Activated T-cell treated with anti-CD3 and anti-CD28 coated beads, Interleukin-2, amount 50 U/mL, for 72 hours (primary cell): ENCODE measurements around the gene ANTXR2. TPM values are rescaled to one million over a fixed set of nuclear protein-coding genes. Genes with fewer than 3 reads are reported as not detected.
A peak's percentile ranks its signal among the peaks of the same experiment; 100 is the strongest.

ENCODE experiments used
- ATAC-seq, 2 donors: fragments of 150-1000 bp; cut with Tn5 transposase; replicated peaks in 1 of 2; 2 replicates each; pipeline ENCODE4 v1.10.0; 2021; ENCODE audit warnings: moderate library complexity in 2 of 2, mild to moderate bottlenecking in 1 of 2
- DNase-seq, 2 donors: peaks; one replicate each; pipeline ENCODE4 v3.0.0; 2021 to 2022; ENCODE audit warnings: mixed read lengths in 1 of 2
- H3K27ac Mint-ChIP-seq: one replicate; pipeline ENCODE4 v1.8.0; 2022; ENCODE audit warnings: mild to moderate bottlenecking, moderate library complexity, mixed read lengths
- H3K27me3 Mint-ChIP-seq: one replicate; pipeline ENCODE4 v1.8.0; 2022; ENCODE audit warnings: low read depth, mixed read lengths
- H3K36me3 Mint-ChIP-seq, 2 donors: one replicate each; pipeline ENCODE4 v1.8.0; 2022; ENCODE audit warnings: mixed read lengths in 2 of 2, mild to moderate bottlenecking in 1 of 2; ENCODE audit not compliant: insufficient read depth in 2 of 2
- H3K4me1 Mint-ChIP-seq: one replicate; pipeline ENCODE4 v1.8.0; 2022; ENCODE audit warnings: low read depth, mixed read lengths
- H3K4me3 Mint-ChIP-seq, 2 donors: one replicate each; pipeline ENCODE4 v1.8.0; 2022; ENCODE audit warnings: mild to moderate bottlenecking in 2 of 2, mixed read lengths in 2 of 2, moderate library complexity in 2 of 2
- H3K9me3 Mint-ChIP-seq, 2 donors: one replicate each; pipeline ENCODE4 v1.8.0; 2022; ENCODE audit warnings: mixed read lengths in 2 of 2
- total RNA-seq, 2 donors: library from RNA; stranded (reverse); gene quantifications; one replicate each; pipeline ENCODE4 v1.2.3, GENCODE V29; 2022

Gene ANTXR2
- total RNA-seq, 2 donors from 2014 or later = 6.7 to 12.4 TPM

GRCh38 chr4:79980448-79980847 lies 92.6 kb downstream of the ANTXR2 start:
- ATAC-seq (no peak), DNase-seq (no peak)
- Mint-ChIP-seq H3K4me3 (no peak overlapping the region), H3K36me3 (peaks cover 0 to 1% of the 10 kb centered on the region in 2 donors), H3K9me3 (no peaks in the 10 kb centered on the region), H3K27me3 (no peaks in the 10 kb centered on the region), H3K27ac (no peak overlapping the region), H3K4me1 (peaks cover 18% of the 10 kb centered on the region)

GRCh38 chr4:79979785-79980437 lies 93.1 kb downstream of the ANTXR2 start:
- H3K27ac Mint-ChIP-seq = no peak overlapping the region
- no peak overlapping the region for H3K4me3 Mint-ChIP-seq
- peaks cover 18% of the 10 kb centered on the region for H3K4me1 Mint-ChIP-seq
- no peaks in the 10 kb centered on the region for H3K27me3 Mint-ChIP-seq
- ATAC-seq (peak in 1 of 2 donors; percentile 33), DNase-seq (no peak)
- no peaks in the 10 kb centered on the region for H3K9me3 Mint-ChIP-seq
- peaks cover 0 to 1% of the 10 kb centered on the region in 2 donors for H3K36me3 Mint-ChIP-seq

DNA sequence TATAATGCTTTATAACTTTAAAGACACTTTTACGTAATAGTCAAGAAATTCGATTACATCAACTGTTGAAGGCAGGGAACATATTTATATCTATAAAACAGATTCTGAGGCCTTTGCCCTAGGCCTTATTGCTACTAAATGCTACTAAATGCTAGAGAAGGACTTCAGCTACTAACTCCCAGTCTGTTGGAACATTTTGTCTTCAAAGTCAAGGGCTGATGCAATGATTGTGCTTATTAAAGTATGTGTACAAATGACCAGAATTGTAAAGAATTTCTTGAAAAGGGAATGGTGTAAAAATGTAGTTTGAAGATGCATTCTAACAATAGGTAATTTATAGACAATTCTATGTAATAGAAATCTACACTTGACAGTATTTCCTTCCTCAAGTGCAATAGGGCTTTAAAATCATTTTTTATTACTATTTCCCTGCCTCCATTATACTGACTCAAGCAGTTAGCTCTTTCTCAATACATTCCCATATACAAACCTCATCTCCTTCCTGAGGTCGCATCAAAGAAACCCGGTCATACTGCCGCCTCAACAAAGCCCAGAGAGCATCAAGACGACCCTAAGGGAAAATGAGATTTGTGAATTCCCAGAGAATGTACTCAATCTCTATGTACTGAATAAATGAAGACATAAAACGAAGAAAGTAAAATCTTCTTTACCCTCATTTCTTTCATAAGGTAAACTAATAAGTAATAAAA lies 95.7 kb downstream of the ANTXR2 start:
- DNase-seq = no peak
- H3K27ac Mint-ChIP-seq = no peak overlapping the region
- peaks cover 18% of the 10 kb centered on the region for H3K4me1 Mint-ChIP-seq
- peaks cover 3 to 5% of the 10 kb centered on the region in 2 donors for H3K36me3 Mint-ChIP-seq
- no peak overlapping the region for H3K4me3 Mint-ChIP-seq
- ATAC-seq = no peak
- H3K9me3 Mint-ChIP-seq = no peaks in the 10 kb centered on the region
- no peaks in the 10 kb centered on the region for H3K27me3 Mint-ChIP-seq

GRCh38 chr4:79964400-79965211 lies 108.4 kb downstream of the ANTXR2 start:
- DNase-seq (no peak), ATAC-seq (no peak)
- no peak overlapping the region for H3K4me3 Mint-ChIP-seq
- H3K9me3 Mint-ChIP-seq = no peaks in the 10 kb centered on the region
- peaks cover 0 to 3% of the 10 kb centered on the region in 2 donors for H3K36me3 Mint-ChIP-seq
- no peaks in the 10 kb centered on the region for H3K4me1 Mint-ChIP-seq
- H3K27me3 Mint-ChIP-seq = no peaks in the 10 kb centered on the region
- H3K27ac Mint-ChIP-seq = no peak overlapping the region

DNA sequence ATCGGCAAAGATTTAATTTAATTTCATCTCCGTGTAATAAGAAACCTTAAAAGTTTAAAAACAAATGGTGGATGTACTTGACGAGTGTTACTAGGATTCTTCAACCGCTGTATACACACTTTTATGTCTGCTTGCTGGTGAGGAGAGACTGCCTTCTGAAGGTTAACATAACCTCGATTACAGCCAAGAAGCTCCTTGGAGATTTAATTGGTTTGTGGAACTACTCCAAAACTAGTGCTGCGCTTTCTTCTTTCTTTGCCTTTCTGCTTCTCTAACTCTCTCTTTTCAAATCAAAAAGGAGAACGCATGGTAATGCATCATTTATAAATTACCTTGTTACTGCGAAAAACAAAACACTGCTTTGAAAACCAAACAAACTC lies 109.0 kb downstream of the ANTXR2 start:
- no peak overlapping the region for H3K4me3 Mint-ChIP-seq
- ATAC-seq = no peak
- H3K9me3 Mint-ChIP-seq = no peaks in the 10 kb centered on the region
- H3K27me3 Mint-ChIP-seq = no peaks in the 10 kb centered on the region
- DNase-seq = no peak
- H3K4me1 Mint-ChIP-seq = no peaks in the 10 kb centered on the region
- H3K36me3 Mint-ChIP-seq = peaks cover 0 to 3% of the 10 kb centered on the region in 2 donors
- no peak overlapping the region for H3K27ac Mint-ChIP-seq

DNA sequence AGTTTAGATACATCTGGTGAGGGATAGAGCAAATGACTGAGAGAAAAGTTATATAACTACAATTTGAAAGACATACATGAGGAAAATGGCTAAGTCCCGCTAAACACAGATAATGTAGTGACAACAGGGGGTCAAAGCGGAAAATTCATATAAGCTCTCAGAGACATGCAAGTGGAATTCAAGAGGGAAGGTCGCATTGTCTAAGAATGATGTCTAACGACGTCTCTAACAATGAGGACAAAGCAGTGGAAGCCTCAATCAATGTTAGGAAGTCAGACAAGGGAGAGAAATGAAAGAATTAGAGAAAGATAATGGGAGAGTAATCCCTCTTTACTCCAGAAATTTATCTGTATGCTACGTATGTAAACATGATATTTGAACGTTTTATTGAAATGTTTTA lies 113.4 kb downstream of the ANTXR2 start:
- no peak for DNase-seq
- no peak for ATAC-seq
- peaks cover 0 to 3% of the 10 kb centered on the region in 2 donors for H3K36me3 Mint-ChIP-seq
- no peaks in the 10 kb centered on the region for H3K4me1 Mint-ChIP-seq
- no peaks in the 10 kb centered on the region for H3K9me3 Mint-ChIP-seq
- H3K27ac Mint-ChIP-seq = no peak overlapping the region
- no peaks in the 10 kb centered on the region for H3K27me3 Mint-ChIP-seq
- H3K4me3 Mint-ChIP-seq = no peak overlapping the region

GRCh38 chr4:79958466-79959264 lies 114.4 kb downstream of the ANTXR2 start:
- no peaks in the 10 kb centered on the region for H3K27me3 Mint-ChIP-seq
- H3K4me1 Mint-ChIP-seq = no peaks in the 10 kb centered on the region
- no peak overlapping the region for H3K4me3 Mint-ChIP-seq

GRCh38 chr4:79949178-79949577 lies 123.9 kb downstream of the ANTXR2 start:
- Mint-ChIP-seq H3K27me3 (no peaks in the 10 kb centered on the region), H3K4me1 (no peaks in the 10 kb centered on the region), H3K9me3 (no peaks in the 10 kb centered on the region), H3K27ac (peak overlapping the region; percentile 19), H3K4me3 (no peak overlapping the region), H3K36me3 (no peaks in the 10 kb centered on the region)
- ATAC-seq = no peak
- DNase-seq = no peak

More at GRCh38 chr4:79958466-79959264, 114.4 kb downstream of the ANTXR2 start:
- no peaks in the 10 kb centered on the region for H3K9me3 Mint-ChIP-seq
- DNase-seq (no peak), ATAC-seq (no peak)
- no peaks in the 10 kb centered on the region for H3K36me3 Mint-ChIP-seq
- H3K27ac Mint-ChIP-seq = no peak overlapping the region

- DNase-seq (no peak), ATAC-seq (no peak)
- Mint-ChIP-seq H3K27me3 (no peaks in the 10 kb centered on the region), H3K36me3 (no peaks in the 10 kb centered on the region), H3K9me3 (no peaks in the 10 kb centered on the region), H3K27ac (peak overlapping the region; percentile 19), H3K4me3 (no peak overlapping the region), H3K4me1 (no peaks in the 10 kb centered on the region)
Measured at GRCh38 chr4:79948739-79949138, 124.3 kb downstream of the ANTXR2 start.

GRCh38 chr4:79948261-79948660 lies 124.8 kb downstream of the ANTXR2 start:
- no peak overlapping the region for H3K4me3 Mint-ChIP-seq
- no peaks in the 10 kb centered on the region for H3K9me3 Mint-ChIP-seq
- no peaks in the 10 kb centered on the region for H3K36me3 Mint-ChIP-seq
- no peaks in the 10 kb centered on the region for H3K27me3 Mint-ChIP-seq
- H3K4me1 Mint-ChIP-seq = no peaks in the 10 kb centered on the region
- H3K27ac Mint-ChIP-seq = no peak overlapping the region
- DNase-seq = no peak
- ATAC-seq = no peak

- no peaks in the 10 kb centered on the region for H3K4me1 Mint-ChIP-seq
- DNase-seq = no peak
- no peak overlapping the region for H3K27ac Mint-ChIP-seq
- no peaks in the 10 kb centered on the region for H3K27me3 Mint-ChIP-seq
- H3K36me3 Mint-ChIP-seq = no peaks in the 10 kb centered on the region
- H3K9me3 Mint-ChIP-seq = no peaks in the 10 kb centered on the region
- no peak for ATAC-seq
- H3K4me3 Mint-ChIP-seq = no peak overlapping the region
Measured at GRCh38 chr4:79947386-79947785, 125.6 kb downstream of the ANTXR2 start.

DNA sequence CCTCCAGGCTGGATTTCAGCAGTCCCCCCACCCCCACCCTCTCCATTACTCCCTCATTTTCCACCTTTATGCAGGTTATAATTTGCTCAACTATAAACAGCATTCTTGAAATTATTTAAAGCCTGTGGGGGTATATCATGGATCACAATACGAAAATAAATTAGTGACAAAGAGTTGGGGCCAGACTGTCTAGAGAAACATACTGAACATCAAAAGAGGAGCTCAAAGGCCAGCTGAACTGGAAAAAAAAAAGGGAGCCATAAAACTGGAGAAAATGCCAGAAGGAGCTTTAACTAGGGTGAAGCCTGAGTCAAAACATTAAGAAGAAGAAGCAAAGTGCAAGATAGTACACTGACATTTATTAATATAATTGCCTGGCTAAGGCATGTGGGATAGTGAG lies 137.8 kb downstream of the ANTXR2 start:
- H3K27ac Mint-ChIP-seq = no peak overlapping the region
- H3K27me3 Mint-ChIP-seq = no peaks in the 10 kb centered on the region
- H3K36me3 Mint-ChIP-seq = no peaks in the 10 kb centered on the region
- DNase-seq = no peak
- no peaks in the 10 kb centered on the region for H3K4me1 Mint-ChIP-seq
- H3K4me3 Mint-ChIP-seq = no peak overlapping the region
- ATAC-seq = no peak
- H3K9me3 Mint-ChIP-seq = no peaks in the 10 kb centered on the region

- no peak for DNase-seq
- Mint-ChIP-seq H3K9me3 (no peaks in the 10 kb centered on the region), H3K36me3 (no peaks in the 10 kb centered on the region), H3K27me3 (no peaks in the 10 kb centered on the region), H3K4me1 (no peaks in the 10 kb centered on the region), H3K27ac (no peak overlapping the region), H3K4me3 (no peak overlapping the region)
- no peak for ATAC-seq
Measured at GRCh38 chr4:79934660-79935059, 138.4 kb downstream of the ANTXR2 start.
